Karpas-422 (cell line): ENCODE results near the gene PALD1. TPM values are rescaled to one million over a fixed set of nuclear protein-coding genes. Genes with fewer than 3 reads are reported as not detected.

Experiments
- DNase-seq: peaks from one replicate; pipeline ENCODE4 v3.0.0-alpha.2; 2015
- H2AFZ ChIP-seq: fragments of 200-600 bp; sonication (generic); 2 replicates; pipeline ENCODE4 v1.6.1; 2014; ENCODE audit warnings: antibody characterized with exemption, low read length, mixed read lengths
- H3K27ac ChIP-seq: fragments of 200-600 bp; sonication (generic); 2 replicates; pipeline ENCODE4 v1.5.1; 2014; ENCODE audit warnings: mild to moderate bottlenecking, low read length, moderate library complexity
- H3K27me3 ChIP-seq: fragments of 200-600 bp; sonication (generic); 2 replicates; pipeline ENCODE4 v1.6.1; 2014; ENCODE audit warnings: low read length, mixed read lengths
- H3K36me3 ChIP-seq: fragments of 200-600 bp; sonication (generic); 2 replicates; pipeline ENCODE4 v1.6.1; 2014; ENCODE audit warnings: low read length, mixed read lengths; ENCODE audit not compliant: insufficient read depth
- H3K4me1 ChIP-seq: fragments of 200-600 bp; sonication (generic); 2 replicates; pipeline ENCODE4 v1.6.1; 2014; ENCODE audit warnings: mild to moderate bottlenecking, low read length, mixed read lengths
- H3K4me2 ChIP-seq: fragments of 200-600 bp; sonication (generic); 2 replicates; pipeline ENCODE4 v1.6.1; 2014; ENCODE audit warnings: low read length, low read depth, mild to moderate bottlenecking; ENCODE audit not compliant: poor library complexity, severe bottlenecking
- H3K4me3 ChIP-seq: fragments of 200-600 bp; sonication (generic); 2 replicates; pipeline ENCODE4 v1.5.1; 2014; ENCODE audit warnings: mild to moderate bottlenecking, antibody characterized with exemption, low read length, mixed read lengths
- H3K79me2 ChIP-seq: fragments of 200-600 bp; sonication (generic); 2 replicates; pipeline ENCODE4 v1.6.1; 2014; ENCODE audit warnings: mild to moderate bottlenecking, low read length, mixed read lengths
- H3K9ac ChIP-seq: fragments of 200-600 bp; sonication (generic); 2 replicates; pipeline ENCODE4 v1.6.0; 2014; ENCODE audit warnings: low read length
- H3K9me2 ChIP-seq: fragments of 200-600 bp; sonication (generic), shearing (Covaris generic); replicated peaks from 2 replicates; pipeline ENCODE4 v1.6.0; 2014; ENCODE audit warnings: mild to moderate bottlenecking, low read length, moderate library complexity; ENCODE audit not compliant: insufficient read depth
- H3K9me3 ChIP-seq: fragments of 300-700, 200-600 bp; sonication (generic); 2 replicates; pipeline ENCODE4 v1.6.1; 2014; ENCODE audit warnings: low read length, mixed read lengths
- H4K20me1 ChIP-seq: fragments of 200-600 bp; sonication (generic); 2 replicates; pipeline ENCODE4 v1.6.1; 2014; ENCODE audit warnings: mild to moderate bottlenecking, antibody characterized with exemption, low read length, low read depth; ENCODE audit not compliant: insufficient read depth
- total RNA-seq: library from RNA; depleted of rRNA; stranded (reverse); fragments of >200 nt; shearing (Covaris generic); gene quantifications from 2 replicates; pipeline ENCODE4 v1.2.3, GENCODE V29; 2014; ENCODE audit warnings: low replicate concordance

The PALD1 gene
- total RNA-seq, 1 experiment from 2014 or later: 54.7 TPM

GRCh38 chr10:70494966-70495365 is 16.4 kb downstream of the PALD1 start:
- Histone ChIP-seq H3K36me3 (peaks cover 10% of the 10 kb centered on the region), H3K27ac (peak overlapping the region; percentile 98), H4K20me1 (peaks cover 4% of the 10 kb centered on the region; the same call in 1 of the 2 replicates), H2AFZ (no peak overlapping the region), H3K4me3 (peak overlapping the region; percentile 74), H3K9ac (peak overlapping the region; percentile 89), H3K4me2 (peak overlapping the region; percentile 97), H3K4me1 (peaks cover 98% of the 10 kb centered on the region), H3K27me3 (no peaks in the 10 kb centered on the region), H3K79me2 (peaks cover 89% of the 10 kb centered on the region), H3K9me2 (no peaks in the 10 kb centered on the region), H3K9me3 (no peaks in the 10 kb centered on the region)
- DNase-seq: no peak

DNA sequence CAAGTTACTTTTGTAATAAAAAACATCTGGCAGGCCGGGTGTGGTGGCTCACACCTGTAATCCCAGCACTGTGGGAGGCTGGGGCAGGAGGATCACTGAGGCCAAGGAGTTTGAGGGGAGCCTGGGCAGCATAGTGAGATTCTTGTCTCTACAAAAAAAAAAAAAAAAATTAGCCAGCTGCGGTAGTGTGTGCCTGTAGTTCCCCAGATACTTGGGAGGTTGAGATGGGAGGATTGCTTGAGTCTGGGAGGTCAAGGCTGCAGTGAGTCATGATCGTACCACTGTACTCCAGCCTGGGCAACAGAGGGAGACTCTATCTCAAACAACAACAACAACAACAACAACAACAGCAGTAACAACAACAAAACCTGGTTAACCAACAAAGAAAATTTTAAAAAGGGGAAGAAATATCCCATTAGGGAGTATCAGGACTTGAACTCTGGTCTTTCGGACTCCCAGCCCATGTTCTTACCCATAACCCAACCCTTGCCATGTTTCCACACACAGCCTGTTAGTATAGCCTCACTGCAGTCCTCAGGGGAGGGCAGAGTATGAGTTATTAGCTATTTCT is 17.2 kb downstream of the PALD1 start:
- Histone ChIP-seq H3K9me2 (no peaks in the 10 kb centered on the region), H3K36me3 (peaks cover 10% of the 10 kb centered on the region), H3K4me2 (no peak overlapping the region), H3K79me2 (peaks cover 97% of the 10 kb centered on the region), H3K4me1 (peaks cover 97% of the 10 kb centered on the region), H3K4me3 (no peak overlapping the region), H2AFZ (no peak overlapping the region), H3K9ac (no peak overlapping the region), H3K27ac (peak overlapping the region; percentile 98), H3K9me3 (no peaks in the 10 kb centered on the region), H4K20me1 (peaks cover 4% of the 10 kb centered on the region; the same call in 1 of the 2 replicates), H3K27me3 (no peaks in the 10 kb centered on the region)
- no peak for DNase-seq

DNA sequence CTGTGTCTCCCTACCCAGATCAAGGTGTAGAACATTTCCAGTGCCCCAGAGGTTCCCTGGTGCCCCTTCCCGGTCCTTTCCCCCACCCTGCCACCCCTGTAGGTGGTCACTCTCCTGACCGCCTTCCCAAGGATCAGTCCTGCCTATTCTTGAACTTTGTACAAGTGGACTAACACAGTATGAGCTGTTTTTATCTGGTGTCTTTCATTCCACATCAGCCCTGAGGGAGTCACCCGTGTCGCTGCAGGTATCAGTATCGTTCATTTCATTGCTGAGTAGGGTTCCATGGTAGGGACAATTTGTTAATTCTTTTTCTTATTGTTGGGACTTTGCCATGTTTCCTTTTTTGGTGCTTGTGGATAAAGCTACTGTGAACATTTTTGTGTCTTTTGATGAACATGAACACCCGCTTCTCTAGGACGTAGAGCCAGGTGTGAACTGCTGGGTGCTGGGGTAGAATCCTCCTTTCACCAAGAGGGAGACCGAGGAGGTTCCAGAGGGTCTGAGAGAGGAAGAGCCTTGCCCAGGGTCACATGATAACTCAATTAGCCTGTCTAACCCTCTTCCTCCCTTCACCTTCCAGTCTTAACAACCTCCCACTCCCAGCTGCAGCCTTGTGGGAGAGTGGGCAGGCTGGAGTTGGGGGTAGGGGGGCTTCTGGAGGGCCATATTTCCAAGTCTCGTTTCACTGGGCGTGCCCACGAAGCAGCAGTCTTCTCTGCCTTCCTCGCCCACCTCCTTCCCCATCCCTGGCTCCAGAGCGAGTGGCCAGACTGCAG is 18.0 kb downstream of the PALD1 start:
- Histone ChIP-seq H3K36me3 (peaks cover 7% of the 10 kb centered on the region), H3K4me3 (no peak overlapping the region), H3K27ac (peak overlapping the region; percentile 98), H3K9ac (no peak overlapping the region), H2AFZ (no peak overlapping the region), H3K9me3 (no peaks in the 10 kb centered on the region), H4K20me1 (peaks cover 4% of the 10 kb centered on the region; the same call in 1 of the 2 replicates), H3K79me2 (peaks cover 99% of the 10 kb centered on the region), H3K27me3 (no peaks in the 10 kb centered on the region), H3K4me1 (peaks cover 94% of the 10 kb centered on the region), H3K4me2 (no peak overlapping the region), H3K9me2 (no peaks in the 10 kb centered on the region)
- DNase-seq: no peak

- Histone ChIP-seq H3K4me1 (peaks cover 88% of the 10 kb centered on the region), H3K27ac (peak overlapping the region; percentile 98), H3K9ac (no peak overlapping the region), H2AFZ (no peak overlapping the region), H4K20me1 (peaks cover 4% of the 10 kb centered on the region; the same call in 1 of the 2 replicates), H3K4me2 (no peak overlapping the region), H3K4me3 (no peak overlapping the region), H3K36me3 (peaks cover 7% of the 10 kb centered on the region), H3K79me2 (peaks cover 99% of the 10 kb centered on the region), H3K27me3 (no peaks in the 10 kb centered on the region), H3K9me3 (no peaks in the 10 kb centered on the region), H3K9me2 (no peaks in the 10 kb centered on the region)
- no peak for DNase-seq
Measured at GRCh38 chr10:70497120-70497545, 18.6 kb downstream of the PALD1 start.

DNA sequence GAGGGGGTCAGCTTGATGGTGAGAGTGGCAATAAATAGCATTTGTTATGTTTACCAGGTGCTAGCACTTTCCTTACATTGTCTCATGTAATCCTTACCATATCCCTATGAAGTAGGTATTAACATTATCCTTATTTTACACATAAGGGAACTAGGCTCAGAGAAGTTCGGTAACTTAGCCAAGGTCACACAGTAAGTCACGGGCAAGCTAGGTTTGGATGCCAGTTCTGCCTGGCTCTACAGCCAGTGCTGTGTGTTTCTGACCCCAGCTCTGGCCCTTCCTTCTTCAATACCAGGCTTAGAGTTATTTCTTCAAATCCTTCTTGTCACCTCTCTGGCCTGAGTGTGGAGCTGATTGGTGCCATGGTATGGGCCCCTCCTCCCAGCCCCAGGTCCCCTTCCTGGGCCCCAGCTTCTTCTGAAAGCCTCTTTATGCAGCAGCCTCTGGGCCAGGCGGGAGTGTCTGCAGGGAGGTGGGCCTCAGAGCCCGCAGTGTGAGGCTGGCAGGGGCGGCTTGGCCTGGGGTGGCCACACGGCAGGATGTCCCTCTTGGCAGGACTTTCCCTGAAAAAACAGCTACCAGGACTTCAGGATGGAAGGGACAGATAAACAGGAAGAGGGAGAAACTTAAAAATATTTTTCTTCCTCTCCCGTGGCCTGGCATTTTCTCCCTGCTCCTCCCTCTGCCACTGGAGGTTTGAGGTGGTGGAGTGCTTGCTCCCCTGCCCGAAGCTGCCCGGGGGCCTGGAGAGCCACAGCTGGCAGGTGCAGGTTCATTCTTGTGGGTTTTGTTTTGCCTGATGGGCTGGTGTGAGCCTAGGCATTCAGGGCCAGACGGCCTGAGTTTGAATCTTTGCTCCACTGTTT is 20.6 kb downstream of the PALD1 start:
- Histone ChIP-seq H4K20me1 (peaks cover 4% of the 10 kb centered on the region; the same call in 1 of the 2 replicates), H2AFZ (no peak overlapping the region), H3K9me3 (no peaks in the 10 kb centered on the region), H3K27me3 (no peaks in the 10 kb centered on the region), H3K9me2 (no peaks in the 10 kb centered on the region), H3K36me3 (peaks cover 7% of the 10 kb centered on the region), H3K4me2 (peak overlapping the region; percentile 30), H3K79me2 (peaks cover 100% of the 10 kb centered on the region), H3K4me1 (peaks cover 85% of the 10 kb centered on the region), H3K4me3 (no peak overlapping the region), H3K27ac (peak overlapping the region; percentile 71), H3K9ac (peak overlapping the region; percentile 47)
- DNase-seq: no peak

- Histone ChIP-seq H3K27me3 (no peaks in the 10 kb centered on the region), H3K27ac (peak overlapping the region; percentile 71), H3K4me1 (peaks cover 79% of the 10 kb centered on the region), H3K79me2 (peaks cover 100% of the 10 kb centered on the region), H2AFZ (no peak overlapping the region), H3K36me3 (peaks cover 7% of the 10 kb centered on the region), H3K9me3 (no peaks in the 10 kb centered on the region), H3K4me3 (no peak overlapping the region), H3K9ac (peak overlapping the region; percentile 47), H3K9me2 (no peaks in the 10 kb centered on the region), H4K20me1 (peaks cover 4% of the 10 kb centered on the region; the same call in 1 of the 2 replicates), H3K4me2 (peak overlapping the region; percentile 30)
- DNase-seq: no peak
Measured at GRCh38 chr10:70499836-70500167, 21.2 kb downstream of the PALD1 start.

- H3K9me3 ChIP-seq: no peaks in the 10 kb centered on the region
- H3K9ac ChIP-seq: no peak overlapping the region
- H3K4me2 ChIP-seq: no peak overlapping the region
- H3K4me3 ChIP-seq: no peak overlapping the region
- H2AFZ ChIP-seq: no peak overlapping the region
- H3K9me2 ChIP-seq: no peaks in the 10 kb centered on the region
- peaks cover 4% of the 10 kb centered on the region for H3K36me3 ChIP-seq
- H3K4me1 ChIP-seq: peaks cover 73% of the 10 kb centered on the region
- no peak for DNase-seq
- H3K79me2 ChIP-seq: peaks cover 100% of the 10 kb centered on the region
- peaks cover 4% of the 10 kb centered on the region; the same call in 1 of the 2 replicates for H4K20me1 ChIP-seq
- peak overlapping the region; percentile 71 for H3K27ac ChIP-seq
- no peaks in the 10 kb centered on the region for H3K27me3 ChIP-seq
Measured at GRCh38 chr10:70500368-70500767, 21.8 kb downstream of the PALD1 start.
